ENCODE measurements around the gene RRBP1.

DNA sequence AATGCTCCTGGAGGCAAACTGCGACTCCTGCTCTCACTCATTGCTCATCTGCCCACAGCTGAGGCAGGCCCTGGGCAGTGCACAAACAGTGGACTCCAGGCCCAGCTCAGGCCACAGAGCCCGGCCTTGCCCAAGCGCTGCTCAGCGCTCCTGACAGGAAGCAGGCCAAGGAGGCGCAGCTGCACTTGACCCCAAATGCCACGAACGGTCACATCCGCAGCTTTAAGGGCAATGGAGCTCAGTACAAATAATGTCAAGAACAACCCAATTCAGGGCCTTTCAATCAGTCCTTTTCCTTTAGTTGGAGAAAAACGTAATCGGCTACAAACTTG, 33.8 kb downstream of the RRBP1 start:
- no peak for TF ChIP-seq POLR2A (IDR thresholded peaks at IDR 0.05)
- TF ChIP-seq, protein P1, sequence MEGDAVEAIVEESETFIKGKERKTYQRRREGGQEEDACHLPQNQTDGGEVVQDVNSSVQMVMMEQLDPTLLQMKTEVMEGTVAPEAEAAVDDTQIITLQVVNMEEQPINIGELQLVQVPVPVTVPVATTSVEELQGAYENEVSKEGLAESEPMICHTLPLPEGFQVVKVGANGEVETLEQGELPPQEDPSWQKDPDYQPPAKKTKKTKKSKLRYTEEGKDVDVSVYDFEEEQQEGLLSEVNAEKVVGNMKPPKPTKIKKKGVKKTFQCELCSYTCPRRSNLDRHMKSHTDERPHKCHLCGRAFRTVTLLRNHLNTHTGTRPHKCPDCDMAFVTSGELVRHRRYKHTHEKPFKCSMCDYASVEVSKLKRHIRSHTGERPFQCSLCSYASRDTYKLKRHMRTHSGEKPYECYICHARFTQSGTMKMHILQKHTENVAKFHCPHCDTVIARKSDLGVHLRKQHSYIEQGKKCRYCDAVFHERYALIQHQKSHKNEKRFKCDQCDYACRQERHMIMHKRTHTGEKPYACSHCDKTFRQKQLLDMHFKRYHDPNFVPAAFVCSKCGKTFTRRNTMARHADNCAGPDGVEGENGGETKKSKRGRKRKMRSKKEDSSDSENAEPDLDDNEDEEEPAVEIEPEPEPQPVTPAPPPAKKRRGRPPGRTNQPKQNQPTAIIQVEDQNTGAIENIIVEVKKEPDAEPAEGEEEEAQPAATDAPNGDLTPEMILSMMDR (IDR thresholded peaks at IDR 0.05): no peak
